Dendritic cell treated with granulocyte-macrophage colony-stimulating factor and Interleukin-4, amounts not matched to agents 40 ng/mL and 50 ng/mL, for 4 days (primary cell): ENCODE measurements around the gene CDK17.
"Not testable (repeated sequence)": the region's sequence is repeated elsewhere in the genome, so short reads cannot be mapped to it uniquely, and the experiment has no call there.

ENCODE experiments used
- H3K27ac Mint-ChIP-seq: one replicate; pipeline ENCODE4 v1.8.0; 2022; ENCODE audit warnings: mild to moderate bottlenecking, mixed read lengths
- H3K27me3 Mint-ChIP-seq: one replicate; pipeline ENCODE4 v1.8.0; 2022; ENCODE audit warnings: mild to moderate bottlenecking, mixed read lengths
- H3K36me3 Mint-ChIP-seq: one replicate; pipeline ENCODE4 v1.8.0; 2022; ENCODE audit warnings: low read depth, mixed read lengths
- H3K4me1 Mint-ChIP-seq: one replicate; pipeline ENCODE4 v1.8.0; 2022; ENCODE audit warnings: low read depth, mixed read lengths
- H3K4me3 Mint-ChIP-seq: one replicate; pipeline ENCODE4 v1.8.0; 2022; ENCODE audit warnings: mild to moderate bottlenecking, moderate library complexity, mixed read lengths
- H3K9me3 Mint-ChIP-seq: one replicate; pipeline ENCODE4 v1.8.0; 2022; ENCODE audit warnings: mixed read lengths
- intact Hi-C: fragments of 100-400 bp; cut with micrococcal nuclease; formaldehyde crosslinking; loops from one replicate; pipeline ENCODE4 v1.15.0; 2022

The CDK17 gene

GRCh38 chr12:96399919-96400630 is at the start of gene CDK17:
Gene CDK17 (minus strand): TSS chr12:96400439. CDS start chr12:96334836, 65,603 bp downstream.
- H3K27me3 Mint-ChIP-seq: no peaks in the 10 kb centered on the region
- H3K27ac Mint-ChIP-seq: peak within 1 kb of the TSS; percentile 92
- H3K4me1 Mint-ChIP-seq: peaks cover 21% of the 10 kb centered on the region
- intact Hi-C loops: loop anchor here (5.0 to 10.0 kb wide), 6 partner anchors 48 to 363 kb away; partner anchors contain the start of genes CFAP54 and LTA4H
- H3K4me3 Mint-ChIP-seq: peak within 1 kb of the TSS; percentile 90
- H3K36me3 Mint-ChIP-seq: peaks cover 13% of the 10 kb centered on the region
- no peaks in the 10 kb centered on the region for H3K9me3 Mint-ChIP-seq

- H3K36me3 Mint-ChIP-seq: no peaks in the 10 kb centered on the region
- no peaks in the 10 kb centered on the region for H3K9me3 Mint-ChIP-seq
- no peak overlapping the region for H3K27ac Mint-ChIP-seq
- intact Hi-C loops: no loop called here
- H3K4me3 Mint-ChIP-seq: no peak overlapping the region
- H3K27me3 Mint-ChIP-seq: no peaks in the 10 kb centered on the region
- peaks cover 25% of the 10 kb centered on the region for H3K4me1 Mint-ChIP-seq
Observed at GRCh38 chr12:96448300-96448699, 48.1 kb upstream of the CDK17 start.

DNA sequence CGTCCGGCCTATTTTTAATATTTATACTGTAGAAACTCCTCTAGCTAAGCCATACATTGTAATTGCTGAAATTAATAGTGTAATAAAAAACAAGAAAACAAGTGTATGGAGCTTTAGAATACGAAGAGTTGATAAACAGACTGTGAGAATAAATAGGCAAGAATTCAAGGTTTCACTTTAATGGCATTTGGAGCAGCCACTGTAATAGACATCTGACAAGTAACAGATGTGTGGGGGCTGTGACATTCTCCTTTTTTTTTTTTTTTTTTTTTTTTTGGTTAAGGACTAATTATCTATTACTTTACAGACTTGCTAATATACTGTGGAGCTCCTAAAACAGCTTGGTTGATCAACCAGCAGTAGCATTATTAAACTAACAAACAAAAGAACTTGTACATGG is 47.0 kb upstream of the CDK17 start:
- intact Hi-C loops: no loop called here
- Mint-ChIP-seq H3K27me3 (no peaks in the 10 kb centered on the region), H3K27ac (no peak overlapping the region)

GRCh38 chr12:96445691-96446583 is 45.7 kb upstream of the CDK17 start:
- Mint-ChIP-seq H3K27me3 (no peaks in the 10 kb centered on the region), H3K27ac (no peak overlapping the region), H3K36me3 (no peaks in the 10 kb centered on the region), H3K4me1 (peaks cover 9% of the 10 kb centered on the region), H3K4me3 (no peak overlapping the region), H3K9me3 (no peaks in the 10 kb centered on the region)
- intact Hi-C loops: no loop called here

More for the DNA sequence above, 47.0 kb upstream of the CDK17 start:
- no peaks in the 10 kb centered on the region for H3K36me3 Mint-ChIP-seq
- no peaks in the 10 kb centered on the region for H3K9me3 Mint-ChIP-seq
- no peak overlapping the region for H3K4me3 Mint-ChIP-seq
- H3K4me1 Mint-ChIP-seq: peaks cover 20% of the 10 kb centered on the region

DNA sequence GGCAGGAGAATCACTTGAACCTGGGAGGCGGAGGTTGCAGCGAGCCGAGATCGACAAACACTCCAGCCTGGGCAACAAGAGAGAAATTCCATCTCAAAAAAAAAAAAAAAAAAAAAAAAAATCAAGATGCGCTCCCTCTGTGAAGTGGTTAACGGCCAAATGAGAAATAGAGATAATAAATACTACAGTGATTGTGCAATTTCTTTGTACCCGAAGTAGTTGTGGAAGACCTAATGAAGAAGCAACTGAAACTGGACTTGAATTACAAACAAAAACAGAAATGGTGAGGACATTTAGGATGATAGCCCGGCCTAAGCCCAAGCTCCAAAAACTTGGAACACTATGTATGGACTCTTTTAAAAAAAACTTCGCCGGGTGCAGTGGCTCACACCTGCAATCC is 44.2 kb upstream of the CDK17 start:
- Mint-ChIP-seq H3K27ac (no peak overlapping the region), H3K4me1 (no peaks in the 10 kb centered on the region), H3K4me3 (no peak overlapping the region), H3K27me3 (peaks cover 1% of the 10 kb centered on the region), H3K9me3 (no peaks in the 10 kb centered on the region), H3K36me3 (no peaks in the 10 kb centered on the region)
- intact Hi-C loops: no loop called here

DNA sequence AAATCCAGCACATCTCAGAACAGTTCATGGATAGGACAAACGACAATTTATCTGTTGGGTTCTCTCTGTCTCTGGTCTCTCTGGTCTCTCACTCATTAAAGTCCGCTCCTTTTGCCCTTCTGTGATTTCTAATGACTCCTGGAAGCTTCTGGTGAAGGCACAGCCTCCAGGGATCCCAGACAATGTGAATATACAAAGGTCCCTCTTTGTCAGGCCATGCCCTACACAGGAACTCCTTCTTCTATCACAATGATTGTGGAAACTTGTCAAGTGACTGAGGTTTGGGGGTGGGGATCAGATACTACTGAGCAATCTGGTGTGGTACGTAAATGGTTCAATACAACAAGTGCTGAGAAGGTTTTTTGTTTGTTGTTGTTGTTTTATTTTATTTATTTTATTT is 42.7 kb upstream of the CDK17 start:
- Mint-ChIP-seq H3K27ac (no peak overlapping the region), H3K27me3 (peaks cover 1% of the 10 kb centered on the region), H3K9me3 (no peaks in the 10 kb centered on the region), H3K4me1 (no peaks in the 10 kb centered on the region), H3K4me3 (no peak overlapping the region), H3K36me3 (no peaks in the 10 kb centered on the region)
- intact Hi-C loops: no loop called here

- no peaks in the 10 kb centered on the region for H3K4me1 Mint-ChIP-seq
- H3K27ac Mint-ChIP-seq: no peak overlapping the region
- no peaks in the 10 kb centered on the region for H3K9me3 Mint-ChIP-seq
- intact Hi-C loops: no loop called here
- H3K4me3 Mint-ChIP-seq: no peak overlapping the region
- H3K36me3 Mint-ChIP-seq: no peaks in the 10 kb centered on the region
- H3K27me3 Mint-ChIP-seq: peaks cover 1% of the 10 kb centered on the region
Observed at GRCh38 chr12:96441816-96442215, 41.6 kb upstream of the CDK17 start.

- H3K27me3 Mint-ChIP-seq: peaks cover 1% of the 10 kb centered on the region
- no peak overlapping the region for H3K27ac Mint-ChIP-seq
- H3K4me1 Mint-ChIP-seq: peaks cover 6% of the 10 kb centered on the region
- intact Hi-C loops: no loop called here
- H3K4me3 Mint-ChIP-seq: no peak overlapping the region
- H3K9me3 Mint-ChIP-seq: no peaks in the 10 kb centered on the region
- H3K36me3 Mint-ChIP-seq: no peaks in the 10 kb centered on the region
Observed at GRCh38 chr12:96438330-96438729, 38.1 kb upstream of the CDK17 start.

DNA sequence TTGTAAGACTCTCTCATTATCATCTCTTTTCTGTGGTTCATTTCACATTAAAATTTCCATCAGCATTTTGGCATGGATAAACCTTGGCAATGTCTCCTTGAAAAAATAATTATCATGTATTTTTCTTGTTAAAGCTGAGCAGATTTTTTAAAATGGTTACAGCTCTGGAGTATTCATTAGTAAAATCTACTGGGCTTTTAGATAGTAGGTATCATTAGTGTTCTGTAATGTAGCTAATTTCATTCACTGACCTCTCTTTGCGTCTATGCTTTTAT is 36.9 kb upstream of the CDK17 start:
- Mint-ChIP-seq H3K4me1 (peaks cover 6% of the 10 kb centered on the region), H3K9me3 (no peaks in the 10 kb centered on the region), H3K27me3 (peaks cover 1% of the 10 kb centered on the region), H3K27ac (no peak overlapping the region), H3K36me3 (no peaks in the 10 kb centered on the region), H3K4me3 (no peak overlapping the region)
- intact Hi-C loops: no loop called here

GRCh38 chr12:96436366-96437170 is 36.3 kb upstream of the CDK17 start:
- H3K9me3 Mint-ChIP-seq: no peaks in the 10 kb centered on the region
- intact Hi-C loops: no loop called here
- H3K27ac Mint-ChIP-seq: no peak overlapping the region
- peaks cover 1% of the 10 kb centered on the region for H3K27me3 Mint-ChIP-seq
- no peaks in the 10 kb centered on the region for H3K36me3 Mint-ChIP-seq
- H3K4me1 Mint-ChIP-seq: peaks cover 6% of the 10 kb centered on the region
- H3K4me3 Mint-ChIP-seq: no peak overlapping the region

DNA sequence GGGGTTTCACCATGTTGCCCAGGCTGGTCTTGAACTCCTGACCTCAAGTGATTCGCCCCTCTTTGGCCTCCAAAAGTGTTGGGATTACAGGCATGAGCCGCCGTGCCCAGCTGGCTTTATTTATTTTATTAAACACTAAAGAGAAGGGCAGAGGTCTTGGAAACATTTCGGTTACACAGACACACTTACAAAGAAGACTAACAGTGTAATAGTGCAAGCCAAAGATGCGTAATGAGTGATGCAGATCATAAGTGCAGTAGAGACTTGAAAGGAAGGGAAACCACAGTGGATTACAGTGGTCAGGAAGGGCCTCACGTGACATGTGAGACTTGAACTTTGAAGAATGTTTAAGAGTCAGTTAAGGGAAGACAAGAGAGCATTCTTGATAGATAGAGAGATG is 33.9 kb upstream of the CDK17 start:
- intact Hi-C loops: no loop called here
- H3K36me3 Mint-ChIP-seq: no peaks in the 10 kb centered on the region
- H3K4me1 Mint-ChIP-seq: peaks cover 6% of the 10 kb centered on the region
- H3K27ac Mint-ChIP-seq: peak overlapping the region; percentile 1
- no peak overlapping the region for H3K4me3 Mint-ChIP-seq
- H3K9me3 Mint-ChIP-seq: no peaks in the 10 kb centered on the region
- H3K27me3 Mint-ChIP-seq: no peaks in the 10 kb centered on the region

GRCh38 chr12:96432496-96433321 is 32.5 kb upstream of the CDK17 start:
- H3K4me1 Mint-ChIP-seq, H3K27me3 Mint-ChIP-seq, H3K36me3 Mint-ChIP-seq, H3K9me3 Mint-ChIP-seq, H3K4me3 Mint-ChIP-seq, intact Hi-C loops, H3K27ac Mint-ChIP-seq: not testable (repeated sequence)

- no peaks in the 10 kb centered on the region for H3K36me3 Mint-ChIP-seq
- no peaks in the 10 kb centered on the region for H3K27me3 Mint-ChIP-seq
- intact Hi-C loops: no loop called here
- no peaks in the 10 kb centered on the region for H3K9me3 Mint-ChIP-seq
- no peak overlapping the region for H3K27ac Mint-ChIP-seq
- H3K4me1 Mint-ChIP-seq: peaks cover 14% of the 10 kb centered on the region
- no peak overlapping the region for H3K4me3 Mint-ChIP-seq
Observed at GRCh38 chr12:96431067-96431466, 30.8 kb upstream of the CDK17 start.
